GM12874 (cell line): ENCODE data around the gene TARS1.

ENCODE experiments used
- TF ChIP-seq, protein P1 (sequence below): IDR thresholded peaks from 2 replicates; pipeline ENCODE4 v1.5.1; 2011; ENCODE audit warnings: low read depth, mild to moderate bottlenecking, control low read depth, low read length, moderate library complexity; ENCODE audit not compliant: insufficient read depth

Gene TARS1

GRCh38 chr5:33441241-33442177 is 744 bp downstream of the TARS1 start:
- TF ChIP-seq, protein P1, sequence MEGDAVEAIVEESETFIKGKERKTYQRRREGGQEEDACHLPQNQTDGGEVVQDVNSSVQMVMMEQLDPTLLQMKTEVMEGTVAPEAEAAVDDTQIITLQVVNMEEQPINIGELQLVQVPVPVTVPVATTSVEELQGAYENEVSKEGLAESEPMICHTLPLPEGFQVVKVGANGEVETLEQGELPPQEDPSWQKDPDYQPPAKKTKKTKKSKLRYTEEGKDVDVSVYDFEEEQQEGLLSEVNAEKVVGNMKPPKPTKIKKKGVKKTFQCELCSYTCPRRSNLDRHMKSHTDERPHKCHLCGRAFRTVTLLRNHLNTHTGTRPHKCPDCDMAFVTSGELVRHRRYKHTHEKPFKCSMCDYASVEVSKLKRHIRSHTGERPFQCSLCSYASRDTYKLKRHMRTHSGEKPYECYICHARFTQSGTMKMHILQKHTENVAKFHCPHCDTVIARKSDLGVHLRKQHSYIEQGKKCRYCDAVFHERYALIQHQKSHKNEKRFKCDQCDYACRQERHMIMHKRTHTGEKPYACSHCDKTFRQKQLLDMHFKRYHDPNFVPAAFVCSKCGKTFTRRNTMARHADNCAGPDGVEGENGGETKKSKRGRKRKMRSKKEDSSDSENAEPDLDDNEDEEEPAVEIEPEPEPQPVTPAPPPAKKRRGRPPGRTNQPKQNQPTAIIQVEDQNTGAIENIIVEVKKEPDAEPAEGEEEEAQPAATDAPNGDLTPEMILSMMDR = no peak

DNA sequence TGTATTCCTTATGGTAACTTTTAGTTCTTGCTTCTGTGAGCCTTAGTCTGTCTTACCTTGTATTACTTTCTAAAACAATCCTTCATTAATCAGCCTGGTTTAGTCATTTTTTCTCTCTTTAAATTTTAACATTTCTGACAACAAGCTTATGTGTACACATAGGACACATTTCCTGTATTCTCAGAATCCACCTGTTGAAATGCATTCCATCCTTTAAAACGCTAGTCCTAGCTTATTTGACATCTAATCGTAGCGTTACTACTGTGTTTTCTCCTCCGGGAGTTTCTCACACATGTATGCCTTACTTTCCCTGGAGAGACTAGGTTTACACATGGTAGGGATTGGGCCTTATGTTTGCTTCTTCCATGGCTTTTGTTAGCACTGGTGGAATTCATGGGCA is 3.8 kb downstream of the TARS1 start:
- TF ChIP-seq, protein P1 = no peak

GRCh38 chr5:33445798-33446197 is 5.0 kb downstream of the TARS1 start:
- TF ChIP-seq, protein P1 = no peak

GRCh38 chr5:33448118-33448517 is 7.4 kb downstream of the TARS1 start:
- TF ChIP-seq, protein P1 = no peak

DNA sequence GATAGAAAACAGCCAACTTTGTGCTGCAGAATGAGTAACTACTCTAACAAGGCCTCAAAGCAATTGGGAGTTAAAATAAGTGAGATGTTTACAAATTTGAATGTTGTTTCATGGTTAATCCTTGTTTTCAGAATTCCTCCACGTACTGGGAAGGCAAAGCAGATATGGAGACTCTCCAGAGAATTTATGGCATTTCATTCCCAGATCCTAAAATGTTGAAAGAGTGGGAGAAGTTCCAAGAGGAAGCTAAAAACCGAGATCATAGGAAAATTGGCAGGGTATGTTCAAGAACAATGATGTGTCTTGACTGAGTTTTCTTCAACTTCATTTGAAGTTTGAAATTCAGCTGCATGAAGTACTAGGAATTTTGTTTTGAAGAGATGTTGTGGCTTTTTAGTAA is 16.4 kb downstream of the TARS1 start:
- TF ChIP-seq, protein P1 = no peak

GRCh38 chr5:33457817-33458216 is 17.1 kb downstream of the TARS1 start:
- TF ChIP-seq, protein P1 = no peak

DNA sequence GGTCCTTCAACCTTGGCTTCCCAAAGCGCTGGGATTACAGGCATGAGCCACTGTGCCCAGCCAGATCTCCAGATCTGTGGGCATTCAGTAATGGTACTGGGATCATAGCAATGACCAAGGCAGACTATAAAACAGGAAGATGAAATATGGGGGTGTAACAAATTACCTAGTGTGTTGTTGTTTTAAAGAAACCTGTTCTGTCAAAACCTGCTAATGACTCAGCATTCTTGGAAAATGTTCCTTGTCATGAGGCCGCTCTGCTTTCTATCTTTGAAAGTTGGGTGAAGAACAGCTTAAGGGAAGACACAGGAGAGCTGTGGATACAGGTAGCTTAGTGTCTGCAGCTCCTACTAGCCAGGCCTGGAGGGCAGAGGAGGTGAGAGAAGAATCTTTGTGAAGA is 19.4 kb downstream of the TARS1 start:
- TF ChIP-seq, protein P1 = no peak
